Panc1 (cell line): ENCODE data around the gene TOR1B. TPM values are rescaled to one million over a fixed set of nuclear protein-coding genes. Genes with fewer than 3 reads are reported as not detected.
A peak's percentile ranks its signal among the peaks of the same experiment; 100 is the strongest.

Experiments used
- ATAC-seq: fragments of 200-7000 bp; cut with Tn5 transposase; 2 replicates; pipeline ENCODE4 v1.9.1; 2020; ENCODE audit warnings: mild to moderate bottlenecking, moderate library complexity
- BruUV-seq: library from RNA; stranded (reverse); fragments of 400-500 nt; replicated peaks from 2 replicates; lab custom pipeline; 2021; lab: Mats Ljungman, UMichigan
- CTCF ChIA-PET: fragments of 300-600 bp; sonication (Branson Sonifier 250); formaldehyde crosslinking; loops from one replicate; lab custom pipeline; 2022; ENCODE audit warnings: antibody characterized with exemption; lab: Charles Lee
- POLR2A ChIA-PET: fragments of 300-600 bp; sonication (Branson Sonifier 250); formaldehyde crosslinking; loops from one replicate; lab custom pipeline; 2022; ENCODE audit warnings: antibody characterized with exemption; lab: Charles Lee
- DNase-seq: peaks from one replicate; pipeline ENCODE4 v3.0.0-alpha.2; 2010; ENCODE audit warnings: low read depth, low spot score
- H3K27ac ChIP-seq: 2 replicates; pipeline ENCODE4 v1.5.1; 2011; ENCODE audit warnings: mild to moderate bottlenecking, low read length, inconsistent platforms
- H3K27me3 ChIP-seq: fragments of 200-500 bp; sonication (Bioruptor generic); 2 replicates; pipeline ENCODE4 v1.6.0; 2014; ENCODE audit warnings: low read length, inconsistent platforms; ENCODE audit not compliant: control insufficient read depth, insufficient read depth
- H3K36me3 ChIP-seq: fragments of 200-500 bp; sonication (Bioruptor generic); 2 replicates; pipeline ENCODE4 v1.5.1; 2014; ENCODE audit warnings: inconsistent platforms, mild to moderate bottlenecking, low read length, moderate library complexity; ENCODE audit not compliant: control insufficient read depth, insufficient read depth
- H3K4me1 ChIP-seq: 2 replicates; pipeline ENCODE4 v1.5.1; 2011; ENCODE audit warnings: inconsistent platforms, mild to moderate bottlenecking, low read length, moderate library complexity; ENCODE audit not compliant: control insufficient read depth, insufficient read depth
- H3K4me3 ChIP-seq, 2 experiments: 2 replicates each; pipeline ENCODE4 v1.5.1; 2011 to 2012; ENCODE audit warnings: low read depth in 2 of 2, low read length in 2 of 2, mild to moderate bottlenecking in 2 of 2, inconsistent platforms in 1 of 2, moderate library complexity in 1 of 2
- H3K9me3 ChIP-seq: fragments of 200-500 bp; sonication (Bioruptor generic); 2 replicates; pipeline ENCODE4 v1.5.1; 2014; ENCODE audit warnings: low read depth, mild to moderate bottlenecking, inconsistent platforms, low read length, moderate library complexity; ENCODE audit not compliant: control insufficient read depth, insufficient read depth
- POLR2AphosphoS5 ChIP-seq: IDR thresholded peaks from 2 replicates; pipeline ENCODE4 v1.6.1; 2012; ENCODE audit warnings: mild to moderate bottlenecking, low read depth, low read length, moderate library complexity
- SIN3A ChIP-seq: IDR thresholded peaks from 2 replicates; pipeline ENCODE4 v1.6.1; 2012; ENCODE audit warnings: low read depth, mild to moderate bottlenecking, low read length, moderate library complexity, borderline replicate concordance; ENCODE audit not compliant: insufficient read depth
- TCF7L2 ChIP-seq: IDR thresholded peaks from 2 replicates; pipeline ENCODE4 v1.6.1; 2011; ENCODE audit warnings: mild to moderate bottlenecking, low read depth, low read length, inconsistent platforms
- in situ Hi-C: cut with HindIII; loops from 2 replicates; pipeline ENCODE4 v1.10.0; 2016; ENCODE audit warnings: low sequenced_read_pairs, low pct_unique_long_range_greater_than_20kb
- intact Hi-C: fragments of 100-400 bp; cut with micrococcal nuclease; formaldehyde crosslinking; loops from one replicate; pipeline ENCODE4 v1.10.0; 2022; ENCODE audit not compliant: unreplicated experiment
- total RNA-seq: library from RNA; stranded (reverse); gene quantifications from one replicate; pipeline ENCODE4 v1.2.1, GENCODE V29; 2021; ENCODE audit not compliant: unreplicated experiment
- TF ChIP-seq, protein P1 (sequence below): fragments of 450-650 bp; IDR thresholded peaks from 2 replicates; pipeline ENCODE4 v1.5.1; 2017; ENCODE audit warnings: mild to moderate bottlenecking
- TF ChIP-seq, protein P2 (sequence below), 2 experiments: IDR thresholded peaks; 2 replicates each; pipeline ENCODE4 v1.6.1; 2011 to 2012; ENCODE audit warnings: low read depth in 2 of 2, control low read depth in 1 of 2, low read length in 1 of 2, mild to moderate bottlenecking in 1 of 2, moderate library complexity in 1 of 2; ENCODE audit not compliant: insufficient read depth in 1 of 2

The TOR1B gene
- total RNA-seq, 1 experiment from 2014 or later: 37.6 TPM

DNA sequence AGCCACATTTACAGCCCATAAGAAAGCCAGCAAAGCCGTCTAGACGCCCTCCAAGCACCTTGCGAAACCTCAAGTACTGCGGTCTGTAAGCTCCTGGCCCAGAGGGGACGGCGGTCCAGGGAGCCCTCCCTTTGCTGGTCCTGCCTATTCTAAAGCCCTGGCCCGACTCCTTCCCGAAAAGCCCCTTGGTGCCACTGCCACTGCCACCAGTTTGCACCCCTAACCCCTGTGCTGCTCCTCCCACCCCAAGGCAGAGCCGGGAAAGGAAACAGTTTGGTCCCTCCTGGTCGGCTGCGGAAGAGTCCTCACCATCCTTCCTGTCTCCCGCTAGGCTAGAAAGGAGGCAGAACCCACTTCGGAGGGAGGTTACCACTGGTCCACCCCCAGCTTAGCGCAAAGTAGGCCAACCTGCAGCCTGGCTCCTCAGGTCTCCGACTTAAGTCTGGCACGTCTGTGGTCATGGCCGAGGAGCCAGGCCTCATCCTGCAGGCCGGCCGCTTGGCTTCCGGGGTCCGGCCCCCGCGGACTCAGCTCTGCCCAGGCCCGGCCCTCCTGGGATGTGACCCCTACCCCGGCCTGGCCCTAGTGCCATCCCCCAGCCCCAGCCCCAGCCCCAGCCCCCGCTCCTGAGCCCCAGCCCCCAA lies 20.0 kb downstream of the TOR1B start:
- H3K27me3 ChIP-seq: no peaks in the 10 kb centered on the region
- peaks cover 4% of the 10 kb centered on the region; the same call in 1 of the 2 replicates for H3K36me3 ChIP-seq
- TF ChIP-seq TCF7L2 (no peak), SIN3A (no peak), POLR2AphosphoS5 (no peak)
- TF ChIP-seq, protein P1, sequence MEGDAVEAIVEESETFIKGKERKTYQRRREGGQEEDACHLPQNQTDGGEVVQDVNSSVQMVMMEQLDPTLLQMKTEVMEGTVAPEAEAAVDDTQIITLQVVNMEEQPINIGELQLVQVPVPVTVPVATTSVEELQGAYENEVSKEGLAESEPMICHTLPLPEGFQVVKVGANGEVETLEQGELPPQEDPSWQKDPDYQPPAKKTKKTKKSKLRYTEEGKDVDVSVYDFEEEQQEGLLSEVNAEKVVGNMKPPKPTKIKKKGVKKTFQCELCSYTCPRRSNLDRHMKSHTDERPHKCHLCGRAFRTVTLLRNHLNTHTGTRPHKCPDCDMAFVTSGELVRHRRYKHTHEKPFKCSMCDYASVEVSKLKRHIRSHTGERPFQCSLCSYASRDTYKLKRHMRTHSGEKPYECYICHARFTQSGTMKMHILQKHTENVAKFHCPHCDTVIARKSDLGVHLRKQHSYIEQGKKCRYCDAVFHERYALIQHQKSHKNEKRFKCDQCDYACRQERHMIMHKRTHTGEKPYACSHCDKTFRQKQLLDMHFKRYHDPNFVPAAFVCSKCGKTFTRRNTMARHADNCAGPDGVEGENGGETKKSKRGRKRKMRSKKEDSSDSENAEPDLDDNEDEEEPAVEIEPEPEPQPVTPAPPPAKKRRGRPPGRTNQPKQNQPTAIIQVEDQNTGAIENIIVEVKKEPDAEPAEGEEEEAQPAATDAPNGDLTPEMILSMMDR: no peak
- TF ChIP-seq, protein P2, sequence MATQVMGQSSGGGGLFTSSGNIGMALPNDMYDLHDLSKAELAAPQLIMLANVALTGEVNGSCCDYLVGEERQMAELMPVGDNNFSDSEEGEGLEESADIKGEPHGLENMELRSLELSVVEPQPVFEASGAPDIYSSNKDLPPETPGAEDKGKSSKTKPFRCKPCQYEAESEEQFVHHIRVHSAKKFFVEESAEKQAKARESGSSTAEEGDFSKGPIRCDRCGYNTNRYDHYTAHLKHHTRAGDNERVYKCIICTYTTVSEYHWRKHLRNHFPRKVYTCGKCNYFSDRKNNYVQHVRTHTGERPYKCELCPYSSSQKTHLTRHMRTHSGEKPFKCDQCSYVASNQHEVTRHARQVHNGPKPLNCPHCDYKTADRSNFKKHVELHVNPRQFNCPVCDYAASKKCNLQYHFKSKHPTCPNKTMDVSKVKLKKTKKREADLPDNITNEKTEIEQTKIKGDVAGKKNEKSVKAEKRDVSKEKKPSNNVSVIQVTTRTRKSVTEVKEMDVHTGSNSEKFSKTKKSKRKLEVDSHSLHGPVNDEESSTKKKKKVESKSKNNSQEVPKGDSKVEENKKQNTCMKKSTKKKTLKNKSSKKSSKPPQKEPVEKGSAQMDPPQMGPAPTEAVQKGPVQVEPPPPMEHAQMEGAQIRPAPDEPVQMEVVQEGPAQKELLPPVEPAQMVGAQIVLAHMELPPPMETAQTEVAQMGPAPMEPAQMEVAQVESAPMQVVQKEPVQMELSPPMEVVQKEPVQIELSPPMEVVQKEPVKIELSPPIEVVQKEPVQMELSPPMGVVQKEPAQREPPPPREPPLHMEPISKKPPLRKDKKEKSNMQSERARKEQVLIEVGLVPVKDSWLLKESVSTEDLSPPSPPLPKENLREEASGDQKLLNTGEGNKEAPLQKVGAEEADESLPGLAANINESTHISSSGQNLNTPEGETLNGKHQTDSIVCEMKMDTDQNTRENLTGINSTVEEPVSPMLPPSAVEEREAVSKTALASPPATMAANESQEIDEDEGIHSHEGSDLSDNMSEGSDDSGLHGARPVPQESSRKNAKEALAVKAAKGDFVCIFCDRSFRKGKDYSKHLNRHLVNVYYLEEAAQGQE (IDR thresholded peaks at IDR 0.05; ENCODE audit: insufficient read depth in 1 of 2, low read depth in 2 of 2, low read length in 1 of 2): no peak
- H3K9me3 ChIP-seq: no peaks in the 10 kb centered on the region
- H3K4me3 ChIP-seq: peak overlapping the region; percentile 60 to 62
- no peaks in the 10 kb centered on the region for H3K4me1 ChIP-seq
- DNase-seq: no peak
- no TSS peak for BruUV-seq
- POLR2A ChIA-PET: no interaction called here
- CTCF ChIA-PET: no interaction called here
- H3K27ac ChIP-seq: peak overlapping the region; percentile 66
- peak; percentile 54 for ATAC-seq
- in situ Hi-C loops (no loop called here), intact Hi-C loops (no loop called here)

DNA sequence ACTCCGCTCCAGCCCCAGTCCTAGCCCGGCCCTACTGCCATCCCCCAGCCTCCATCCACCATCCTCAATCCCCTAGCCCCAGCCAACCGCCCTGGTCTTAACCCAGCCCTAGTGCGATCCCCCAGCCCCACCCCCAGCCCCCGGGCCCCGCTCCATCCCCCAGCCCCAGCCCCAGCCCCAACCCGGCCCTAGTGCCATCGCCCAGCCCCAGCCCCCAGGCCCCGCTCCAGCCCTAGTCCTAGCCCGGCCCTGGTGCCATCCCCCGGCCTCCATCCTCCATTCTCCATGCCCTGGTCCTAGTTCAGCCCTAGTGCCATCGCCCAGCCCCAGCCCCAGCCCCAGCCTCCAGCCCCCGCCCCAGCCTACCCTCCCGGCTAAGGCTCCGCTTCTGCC lies 20.6 kb downstream of the TOR1B start:
- in situ Hi-C loops (no loop called here), intact Hi-C loops (no loop called here)
- TF ChIP-seq POLR2AphosphoS5: no peak
- TF ChIP-seq, protein P1: no peak
- no peak for TF ChIP-seq TCF7L2
- TF ChIP-seq, protein P2 (IDR thresholded peaks at IDR 0.05; ENCODE audit: insufficient read depth in 1 of 2, low read depth in 2 of 2, low read length in 1 of 2): no peak
- no peak for TF ChIP-seq SIN3A
- H3K36me3 ChIP-seq: peaks cover 2% of the 10 kb centered on the region; the same call in 1 of the 2 replicates
- ChIA-PET POLR2A (no interaction called here), CTCF (no interaction called here)
- no peaks in the 10 kb centered on the region for H3K4me1 ChIP-seq
- peak overlapping the region; percentile 44; the same call in 1 of the 2 replicates for H3K27ac ChIP-seq
- DNase-seq (no peak), ATAC-seq (peak; percentile 64)
- no peaks in the 10 kb centered on the region for H3K27me3 ChIP-seq
- BruUV-seq: no TSS peak
- no peaks in the 10 kb centered on the region for H3K9me3 ChIP-seq
- peak overlapping the region; percentile 60 to 62 for H3K4me3 ChIP-seq
